Transverse colon (tissue), 3 donors: ENCODE data around the gene ARHGEF4.

Experiments used
- CTCF ChIP-seq, 5 experiments: fragments of 200-600 bp in 3 of 5; fragments of 450-650 bp in 2 of 5; sonication (generic) in 3 of 5; IDR thresholded peaks; 1 replicate in 2 of 5; 2 replicates in 3 of 5; pipeline ENCODE4 v1.5.1; 2016 to 2017; ENCODE audit warnings: antibody characterized with exemption in 5 of 5, inconsistent platforms in 3 of 5, mild to moderate bottlenecking in 2 of 5, moderate library complexity in 1 of 5
- POLR2A ChIP-seq: fragments of 450-650 bp; IDR thresholded peaks from one replicate; pipeline ENCODE4 v1.6.1; 2016; ENCODE audit warnings: antibody characterized with exemption, mild to moderate bottlenecking, moderate library complexity

DNA sequence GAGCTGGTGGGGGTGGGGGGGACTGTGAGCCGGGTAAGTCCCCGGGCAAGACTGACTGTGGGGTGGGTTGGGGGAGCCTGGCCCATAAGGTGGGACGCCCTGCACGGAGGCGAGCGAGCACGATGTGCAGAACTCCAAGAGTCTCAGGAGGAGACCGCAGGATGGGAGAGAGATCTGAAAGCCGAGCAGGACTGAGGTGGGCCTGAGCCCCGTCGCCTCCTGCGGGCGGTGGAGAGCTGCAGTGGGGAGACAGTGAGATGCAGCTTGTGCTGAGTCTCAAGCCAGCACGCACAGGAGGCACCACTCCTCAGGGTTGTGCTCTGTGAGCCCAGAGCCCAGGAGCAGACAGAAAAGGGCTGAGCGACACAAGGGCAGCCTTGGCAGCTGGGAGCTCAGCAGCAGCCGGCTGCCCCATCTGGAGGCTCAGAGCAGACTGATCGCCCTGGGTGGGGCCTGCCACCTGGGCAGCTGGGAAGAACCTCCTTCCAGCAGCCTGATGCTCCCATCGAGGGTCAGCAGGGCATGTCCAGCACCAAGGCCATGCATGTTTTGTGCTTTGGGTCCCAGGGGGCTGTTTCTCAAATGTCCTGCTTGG lies 15.9 kb downstream of the ARHGEF4 start:
- TF ChIP-seq CTCF (IDR thresholded peaks at IDR 0.05) (no peak), POLR2A (no peak)
